Fibroblast of skin of back (primary cell): Measurements from ENCODE around the gene GAB3.

Experiments used
- DNase-seq: peaks from one replicate; pipeline ENCODE4 v3.0.0-alpha.2; 2013

GAB3 gene

GRCh38 chrX:154751203-154751668, 359 bp upstream of the GAB3 start:
- no peak for DNase-seq

- DNase-seq = no peak
Measured at GRCh38 chrX:154749856-154750255, 1.0 kb downstream of the GAB3 start.

- DNase-seq = peak; percentile 53
Measured at GRCh38 chrX:154748712-154749339, 2.1 kb downstream of the GAB3 start.

GRCh38 chrX:154742613-154743012, 8.3 kb downstream of the GAB3 start:
- no peak for DNase-seq

- DNase-seq = no peak
Measured at GRCh38 chrX:154739952-154740465, 10.9 kb downstream of the GAB3 start.

- DNase-seq = peak; percentile 73
Measured at GRCh38 chrX:154738011-154738738, 12.7 kb downstream of the GAB3 start.

- DNase-seq = no peak
Measured at GRCh38 chrX:154737136-154737535, 13.7 kb downstream of the GAB3 start.

GRCh38 chrX:154735695-154736393, 15.0 kb downstream of the GAB3 start:
- DNase-seq = peak; percentile 93

- DNase-seq = no peak
Measured at GRCh38 chrX:154734061-154734781, 16.7 kb downstream of the GAB3 start.

GRCh38 chrX:154733066-154733425, 17.8 kb downstream of the GAB3 start:
- DNase-seq = peak; percentile 48

- peak; percentile 54 for DNase-seq
Measured at GRCh38 chrX:154732421-154733065, 18.3 kb downstream of the GAB3 start.

- DNase-seq = no peak
Measured at GRCh38 chrX:154731881-154732280, 19.0 kb downstream of the GAB3 start.

GRCh38 chrX:154731184-154731583, 19.7 kb downstream of the GAB3 start:
- no peak for DNase-seq

- DNase-seq = peak; percentile 71
Measured at GRCh38 chrX:154730253-154730891, 20.5 kb downstream of the GAB3 start.

GRCh38 chrX:154729439-154729838, 21.4 kb downstream of the GAB3 start:
- no peak for DNase-seq

- no peak for DNase-seq
Measured at GRCh38 chrX:154728431-154729190, 22.3 kb downstream of the GAB3 start.

GRCh38 chrX:154727871-154728270, 23.0 kb downstream of the GAB3 start:
- peak; percentile 61 for DNase-seq

GRCh38 chrX:154727418-154727817, 23.5 kb downstream of the GAB3 start:
- DNase-seq = peak; percentile 15

- no peak for DNase-seq
Measured at GRCh38 chrX:154724993-154725756, 25.7 kb downstream of the GAB3 start.

- DNase-seq = no peak
Measured at GRCh38 chrX:154721155-154721554, 29.7 kb downstream of the GAB3 start.
